ENCODE data around the gene MBD3L2B. TPM values are rescaled to one million over a fixed set of nuclear protein-coding genes. Genes with fewer than 3 reads are reported as not detected.

The MBD3L2B gene
- total RNA-seq, 2 donors from 2014 or later: not detected

GRCh38 chr19:6988257-6988656 lies 33.0 kb downstream of the MBD3L2B start:
- no peak for TF ChIP-seq POLR2A (IDR thresholded peaks at IDR 0.05)
- no peak for TF ChIP-seq CTCF (IDR thresholded peaks at IDR 0.05)
- TF ChIP-seq POLR2AphosphoS5 (IDR thresholded peaks at IDR 0.05): no peak
- Histone ChIP-seq H3K4me3 (no peak overlapping the region), H3K9me3 (no peaks in the 10 kb centered on the region), H3K27ac (no peak overlapping the region), H3K4me1 (replicated peaks) (no peaks in the 10 kb centered on the region), H3K36me3 (no peaks in the 10 kb centered on the region), H3K27me3 (replicated peaks; ENCODE audit: insufficient read depth) (no peaks in the 10 kb centered on the region)
- intact Hi-C loops (cut with DNase I): no loop called here
- 56% methylated on average over 3 of the region's 3 CpGs for WGBS
- no peak for DNase-seq (ENCODE audit: low spot score)

- H3K4me1 ChIP-seq (replicated peaks): no peaks in the 10 kb centered on the region
These were observed 33.4 kb downstream of the MBD3L2B start for GRCh38 chr19:6987850-6988249.

GRCh38 chr19:6983448-6983847 lies 37.8 kb downstream of the MBD3L2B start:
- H3K9me3 ChIP-seq: no peaks in the 10 kb centered on the region
- H3K36me3 ChIP-seq: no peaks in the 10 kb centered on the region
- no peak for DNase-seq (ENCODE audit: low spot score)
- intact Hi-C loops (cut with DNase I): no loop called here
- H3K4me1 ChIP-seq (replicated peaks): no peaks in the 10 kb centered on the region
- no peak overlapping the region for H3K27ac ChIP-seq
- H3K27me3 ChIP-seq (replicated peaks; ENCODE audit: insufficient read depth): no peaks in the 10 kb centered on the region
- TF ChIP-seq POLR2A (IDR thresholded peaks at IDR 0.05) (no peak), POLR2AphosphoS5 (IDR thresholded peaks at IDR 0.05) (no peak)
- H3K4me3 ChIP-seq: no peak overlapping the region

More at GRCh38 chr19:6987850-6988249, 33.4 kb downstream of the MBD3L2B start:
- WGBS: 57% methylated on average over 4 of the region's 4 CpGs
- Histone ChIP-seq H3K27ac (no peak overlapping the region), H3K9me3 (no peaks in the 10 kb centered on the region), H3K4me3 (no peak overlapping the region), H3K36me3 (no peaks in the 10 kb centered on the region), H3K27me3 (replicated peaks; ENCODE audit: insufficient read depth) (no peaks in the 10 kb centered on the region)
- DNase-seq (ENCODE audit: low spot score): no peak
- TF ChIP-seq POLR2A (IDR thresholded peaks at IDR 0.05) (no peak), CTCF (IDR thresholded peaks at IDR 0.05) (no peak), POLR2AphosphoS5 (IDR thresholded peaks at IDR 0.05) (no peak)
- intact Hi-C loops (cut with DNase I): no loop called here

GRCh38 chr19:6979399-6979798 lies 41.8 kb downstream of the MBD3L2B start:
- WGBS: 90% methylated on average over 3 of the region's 3 CpGs
- H3K4me3 ChIP-seq: no peak overlapping the region
- H3K4me1 ChIP-seq (replicated peaks): no peaks in the 10 kb centered on the region
- no peak for DNase-seq (ENCODE audit: low spot score)
- no peaks in the 10 kb centered on the region for H3K36me3 ChIP-seq
- no peak overlapping the region for H3K27ac ChIP-seq
- TF ChIP-seq POLR2AphosphoS5 (IDR thresholded peaks at IDR 0.05) (no peak), CTCF (IDR thresholded peaks at IDR 0.05) (no peak), POLR2A (IDR thresholded peaks at IDR 0.05) (no peak)
- no peaks in the 10 kb centered on the region for H3K27me3 ChIP-seq (replicated peaks; ENCODE audit: insufficient read depth)
- intact Hi-C loops (cut with DNase I): no loop called here
- no peaks in the 10 kb centered on the region for H3K9me3 ChIP-seq

GRCh38 chr19:6976197-6976596 lies 45.0 kb downstream of the MBD3L2B start:
- TF ChIP-seq POLR2AphosphoS5 (IDR thresholded peaks at IDR 0.05) (no peak), POLR2A (IDR thresholded peaks at IDR 0.05) (no peak), CTCF (IDR thresholded peaks at IDR 0.05) (no peak)
- DNase-seq (ENCODE audit: low spot score): no peak
- Histone ChIP-seq H3K4me1 (replicated peaks) (no peaks in the 10 kb centered on the region), H3K27me3 (replicated peaks; ENCODE audit: insufficient read depth) (no peaks in the 10 kb centered on the region), H3K9me3 (no peaks in the 10 kb centered on the region), H3K4me3 (no peak overlapping the region), H3K36me3 (no peaks in the 10 kb centered on the region), H3K27ac (no peak overlapping the region)
- WGBS: 82% methylated on average over 5 of the region's 5 CpGs
- intact Hi-C loops (cut with DNase I): no loop called here

Data from prostate gland (tissue), 2 donors.